GM12801 (cell line): ENCODE results near the gene SIRT5.

Experiments used
- CTCF ChIP-seq: IDR thresholded peaks from one replicate; pipeline ENCODE4 v1.5.1; 2011; ENCODE audit warnings: control low read depth; ENCODE audit not compliant: insufficient read length; ENCODE audit errors: extremely low read depth

Gene SIRT5

DNA sequence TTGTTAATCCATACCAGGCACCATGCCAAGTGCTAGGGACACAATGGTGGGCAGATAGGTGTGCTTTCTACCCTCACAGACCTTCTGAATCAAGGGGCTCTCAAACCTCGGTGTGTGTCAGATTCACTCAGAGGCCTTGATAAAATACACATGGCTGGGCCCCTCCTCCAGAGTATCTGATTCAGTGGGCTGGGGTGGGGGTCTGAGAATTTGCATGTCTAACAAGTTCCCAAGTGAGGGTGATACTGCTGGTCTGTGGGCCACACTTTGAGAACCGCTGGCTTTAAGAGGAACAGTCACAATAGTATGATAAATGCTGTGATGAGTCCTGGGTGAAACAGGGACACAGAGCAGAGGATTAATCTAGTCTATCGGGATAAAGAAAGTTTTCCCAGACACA lies 35.8 kb upstream of the SIRT5 start:
- TF ChIP-seq CTCF, result no peak

- no peak for TF ChIP-seq CTCF
Observed at GRCh38 chr6:13539572-13539971, 34.8 kb upstream of the SIRT5 start.

DNA sequence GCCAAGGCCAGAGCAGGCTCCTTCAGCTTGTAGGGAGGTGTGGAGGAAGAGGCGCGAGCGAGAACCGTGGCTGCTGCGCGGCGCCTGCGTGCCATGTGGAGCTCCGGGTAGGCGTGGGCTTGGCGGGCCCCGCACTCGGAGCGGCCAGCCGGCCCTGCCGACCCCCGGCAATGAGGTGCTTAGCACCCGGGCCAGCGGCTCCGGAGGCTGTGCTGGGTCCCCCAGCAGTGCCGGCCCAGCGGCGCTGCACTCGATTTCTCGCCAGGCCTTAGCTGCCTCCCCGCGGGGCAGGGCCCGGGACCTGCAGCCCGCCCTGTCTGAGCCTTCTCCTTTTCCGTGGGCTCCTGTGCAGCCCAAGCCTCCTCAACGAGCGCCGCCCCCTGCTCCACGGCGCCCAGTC lies 32.9 kb upstream of the SIRT5 start:
- TF ChIP-seq CTCF, result no peak

- TF ChIP-seq CTCF, result no peak
Observed at GRCh38 chr6:13544454-13545186, 29.8 kb upstream of the SIRT5 start.

GRCh38 chr6:13545885-13546284 lies 28.5 kb upstream of the SIRT5 start:
- TF ChIP-seq CTCF, result no peak

DNA sequence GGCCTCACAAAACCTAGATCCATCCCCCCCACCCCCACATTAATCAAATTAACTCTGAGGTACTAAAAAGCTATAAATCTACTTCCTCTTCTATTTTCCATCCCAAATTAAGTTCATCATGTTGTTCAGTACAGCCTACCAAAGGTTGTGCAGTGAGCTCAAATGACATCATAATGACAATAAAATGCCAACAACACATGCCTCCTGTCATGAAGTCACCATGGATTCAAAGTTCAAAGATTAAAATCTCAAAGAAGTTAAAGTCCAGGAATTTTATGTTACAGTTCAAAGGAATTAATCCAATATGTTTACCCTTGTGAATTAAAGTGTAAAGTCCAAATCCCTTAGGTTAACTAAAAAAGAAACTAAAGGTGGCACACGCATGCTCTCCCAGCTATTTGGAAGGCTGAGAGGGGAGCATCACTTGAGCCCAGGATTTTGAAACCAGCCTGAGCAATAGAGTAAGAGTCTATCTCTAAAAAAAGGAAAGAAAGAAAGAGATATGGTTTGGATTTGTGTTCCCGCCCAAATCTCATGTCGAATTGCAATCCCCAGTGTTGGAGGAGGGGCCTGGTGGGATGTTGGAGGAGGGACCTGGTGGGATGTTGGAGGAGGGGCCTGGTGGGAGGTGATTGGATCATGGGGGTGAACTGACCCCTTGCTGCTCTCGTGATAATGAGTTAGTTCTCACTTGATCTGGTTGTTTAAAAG lies 25.7 kb upstream of the SIRT5 start:
- no peak for TF ChIP-seq CTCF

- TF ChIP-seq CTCF, result no peak
Observed at GRCh38 chr6:13550656-13551055, 23.7 kb upstream of the SIRT5 start.
